Stimulated activated naive CD4-positive, alpha-beta T cell treated with Interleukin-2 at 50 U/mL for 16 hours (primary cell): ENCODE measurements around the gene FZD4.

ENCODE experiments used
- DNase-seq: peaks from one replicate; lab custom pipeline; 2025; lab: John Stamatoyannopoulos, UW

Gene FZD4

GRCh38 chr11:86906198-86906597 lies 49.0 kb downstream of the FZD4 start:
- no peak for DNase-seq

- DNase-seq = no peak
These were observed 49.9 kb downstream of the FZD4 start for GRCh38 chr11:86905252-86905651.

DNA sequence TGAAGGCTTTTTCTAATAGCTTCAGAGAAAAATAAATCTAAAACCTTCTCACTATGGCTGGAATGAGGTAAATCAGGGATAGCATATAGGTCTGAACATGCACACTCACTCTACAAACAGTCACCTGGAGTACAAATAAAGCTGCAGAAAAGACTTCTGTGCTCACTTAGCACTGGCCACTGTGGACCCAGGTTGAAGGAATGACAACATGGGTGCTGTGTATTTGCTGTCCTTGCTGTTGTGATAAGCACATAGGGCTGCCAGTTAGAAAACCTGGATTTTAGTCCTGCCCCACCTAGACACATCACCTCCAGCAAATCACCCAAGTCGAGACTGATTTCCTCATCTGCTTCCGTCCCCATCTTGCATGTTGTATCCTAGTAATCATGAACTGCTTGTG lies 51.2 kb downstream of the FZD4 start:
- DNase-seq = no peak

DNA sequence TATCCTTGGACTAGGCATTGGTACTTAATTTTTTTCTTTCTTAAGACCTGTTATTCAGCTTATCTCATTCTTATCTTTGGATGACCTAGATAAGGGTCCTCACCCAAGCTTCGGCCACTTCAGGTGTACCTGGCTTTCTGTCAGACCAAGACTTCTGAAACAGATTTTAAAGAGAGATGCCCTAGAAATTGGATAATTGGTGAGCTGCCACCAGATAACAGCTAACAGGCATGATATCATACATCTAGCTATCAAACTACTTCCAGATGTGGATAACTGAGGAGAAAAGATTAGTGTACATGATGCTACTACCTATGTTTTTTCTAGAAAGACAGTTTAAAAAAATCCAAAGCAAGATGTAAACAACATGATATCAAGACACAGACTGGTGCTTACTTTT lies 52.9 kb downstream of the FZD4 start:
- no peak for DNase-seq

DNA sequence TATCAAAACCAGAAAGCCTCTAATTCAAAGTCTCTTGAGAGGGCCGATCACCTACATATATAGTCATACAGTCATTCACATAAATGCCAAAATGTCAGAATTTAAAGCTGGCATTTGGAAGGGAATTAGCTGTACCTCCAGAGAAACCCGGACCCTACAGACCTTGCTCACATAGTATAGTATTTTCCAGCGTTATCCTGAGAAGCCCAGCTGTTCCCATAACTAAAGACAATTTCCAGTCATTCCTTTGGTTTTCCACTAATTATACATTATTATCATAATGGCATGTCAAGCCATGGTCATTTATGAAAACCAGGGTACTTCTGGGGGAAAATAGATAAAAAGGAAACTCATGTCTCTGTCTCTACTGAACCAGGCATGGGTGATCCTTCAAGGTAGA lies 53.6 kb downstream of the FZD4 start:
- DNase-seq = no peak

DNA sequence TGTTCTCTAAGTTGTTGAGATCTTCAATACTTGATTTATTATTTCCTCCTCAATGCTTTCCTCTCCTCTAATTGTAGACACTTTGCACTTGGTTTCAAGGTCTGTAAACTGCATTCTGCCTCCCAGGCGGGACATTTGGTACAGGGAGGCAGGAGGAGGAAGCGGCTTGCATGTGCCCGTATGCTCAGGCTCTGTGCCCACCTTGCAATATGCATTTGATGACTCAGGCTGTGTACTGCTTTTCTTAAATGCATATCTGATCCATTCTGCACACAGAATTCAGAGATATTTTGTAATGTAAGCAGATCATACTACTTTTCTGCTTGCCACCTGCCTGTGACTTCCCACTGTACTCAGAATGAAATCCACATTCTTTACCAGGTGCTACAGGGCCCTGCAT lies 55.0 kb downstream of the FZD4 start:
- no peak for DNase-seq

DNA sequence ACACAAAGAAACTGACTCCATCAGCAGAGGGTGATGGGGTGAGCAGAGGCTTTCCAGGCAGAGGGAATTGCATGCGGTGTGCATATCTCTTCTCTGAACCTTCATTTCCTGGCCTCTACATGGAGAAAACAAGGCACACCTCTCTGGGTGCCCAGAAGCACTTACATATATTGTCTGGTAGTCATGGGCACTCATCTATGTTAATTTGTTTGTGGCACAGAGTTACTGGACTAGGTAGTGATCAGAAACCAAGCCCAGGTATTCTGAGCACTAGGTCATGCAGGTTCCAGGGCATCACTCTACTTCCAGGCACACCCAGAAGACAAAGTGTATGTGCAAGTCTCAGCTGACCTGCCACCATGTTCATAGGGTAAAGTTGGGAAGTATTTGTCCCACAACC lies 56.5 kb downstream of the FZD4 start:
- DNase-seq = no peak

GRCh38 chr11:86896441-86896841 lies 58.8 kb downstream of the FZD4 start:
- no peak for DNase-seq
